H9 (cell line): ENCODE results near the gene PXDN. TPM values are rescaled to one million over a fixed set of nuclear protein-coding genes. Genes with fewer than 3 reads are reported as not detected.

Experiments
- DNase-seq: peaks from one replicate; pipeline ENCODE4 v3.0.0-alpha.2; 2017
- H2AFZ ChIP-seq: one replicate; pipeline ENCODE4 v1.6.1; 2013; ENCODE audit warnings: mild to moderate bottlenecking, low read length, control low read depth, moderate library complexity
- H2AK5ac ChIP-seq: 2 replicates; pipeline ENCODE4 v1.6.1; 2013; ENCODE audit warnings: low read length, control low read depth, mixed read lengths; ENCODE audit not compliant: insufficient read length
- H2BK120ac ChIP-seq: one replicate; pipeline ENCODE4 v1.6.1; 2013; ENCODE audit warnings: low read depth, mild to moderate bottlenecking, low read length, control low read depth, inconsistent platforms; ENCODE audit not compliant: poor library complexity, severe bottlenecking
- H2BK12ac ChIP-seq: 2 replicates; pipeline ENCODE4 v1.6.1; 2013; ENCODE audit warnings: low read length, control low read depth, mixed read lengths, low read depth; ENCODE audit not compliant: insufficient read length
- H2BK15ac ChIP-seq: 2 replicates; pipeline ENCODE4 v1.6.1; 2013; ENCODE audit warnings: low read depth, low read length, control low read depth
- H2BK20ac ChIP-seq: one replicate; pipeline ENCODE4 v1.6.1; 2013; ENCODE audit warnings: low read depth, mild to moderate bottlenecking, low read length, control low read depth, inconsistent platforms; ENCODE audit not compliant: poor library complexity, severe bottlenecking
- H2BK5ac ChIP-seq: 2 replicates; pipeline ENCODE4 v1.6.1; 2013; ENCODE audit warnings: low read length, control low read depth, mixed read lengths; ENCODE audit not compliant: insufficient read length
- H3K14ac ChIP-seq: 2 replicates; pipeline ENCODE4 v1.6.1; 2013; ENCODE audit warnings: low read length, control low read depth; ENCODE audit not compliant: insufficient read depth
- H3K18ac ChIP-seq: 2 replicates; pipeline ENCODE4 v1.6.1; 2013; ENCODE audit warnings: low read depth, mild to moderate bottlenecking, mixed read lengths, low read length, control low read depth; ENCODE audit not compliant: insufficient read length
- H3K23ac ChIP-seq: 2 replicates; pipeline ENCODE4 v1.6.1; 2013; ENCODE audit warnings: low read length, control low read depth, mixed read lengths, low read depth; ENCODE audit not compliant: insufficient read length
- H3K23me2 ChIP-seq: 2 replicates; pipeline ENCODE4 v1.6.1; 2013; ENCODE audit warnings: low read depth, mild to moderate bottlenecking, mixed read lengths, low read length, control low read depth; ENCODE audit not compliant: insufficient read length, poor library complexity, severe bottlenecking
- H3K27ac ChIP-seq: 2 replicates; pipeline ENCODE4 v1.5.1; 2013; ENCODE audit warnings: low read length, control low read depth, mixed read lengths, low read depth; ENCODE audit not compliant: insufficient read length
- H3K27me3 ChIP-seq: 2 replicates; pipeline ENCODE4 v1.6.1; 2013; ENCODE audit warnings: low read length, control low read depth, inconsistent platforms; ENCODE audit not compliant: insufficient read depth
- H3K4ac ChIP-seq: 2 replicates; pipeline ENCODE4 v1.6.1; 2013; ENCODE audit warnings: low read depth, mild to moderate bottlenecking, control low read depth, inconsistent platforms, low read length, moderate library complexity
- H3K4me1 ChIP-seq: 2 replicates; pipeline ENCODE4 v1.6.1; 2013; ENCODE audit warnings: low read length, control low read depth, inconsistent platforms; ENCODE audit not compliant: insufficient read depth
- H3K4me2 ChIP-seq: 2 replicates; pipeline ENCODE4 v1.6.1; 2013; ENCODE audit warnings: low read length, control low read depth, mixed read lengths; ENCODE audit not compliant: insufficient read length, insufficient read depth
- H3K56ac ChIP-seq: 2 replicates; pipeline ENCODE4 v1.6.1; 2013; ENCODE audit warnings: low read depth, mild to moderate bottlenecking, mixed read lengths, low read length, control low read depth; ENCODE audit not compliant: insufficient read length
- H3K79me1 ChIP-seq: 2 replicates; pipeline ENCODE4 v1.6.1; 2013; ENCODE audit warnings: low read depth, mild to moderate bottlenecking, moderate library complexity, low read length, control low read depth, inconsistent platforms; ENCODE audit not compliant: insufficient read depth, poor library complexity, severe bottlenecking
- H3K79me2 ChIP-seq: 2 replicates; pipeline ENCODE4 v1.6.1; 2013; ENCODE audit warnings: low read length, control low read depth, inconsistent platforms; ENCODE audit not compliant: insufficient read depth
- H3K9ac ChIP-seq: 2 replicates; pipeline ENCODE4 v1.6.1; 2013; ENCODE audit warnings: low read length, control low read depth, mixed read lengths; ENCODE audit not compliant: insufficient read length; ENCODE audit errors: extremely low read depth
- H3K9me3 ChIP-seq: one replicate; pipeline ENCODE4 v1.6.1; 2013; ENCODE audit warnings: low read depth, low read length, inconsistent platforms; ENCODE audit not compliant: control insufficient read depth
- H3T11ph ChIP-seq: one replicate; pipeline ENCODE4 v1.6.1; 2013; ENCODE audit warnings: mild to moderate bottlenecking, low read length, control low read depth, inconsistent platforms
- H4K20me1 ChIP-seq: one replicate; pipeline ENCODE4 v1.6.1; 2013; ENCODE audit not compliant: control insufficient read depth, insufficient read length, insufficient read depth
- H4K5ac ChIP-seq: 2 replicates; pipeline ENCODE4 v1.6.1; 2013; ENCODE audit warnings: low read depth, mild to moderate bottlenecking, mixed read lengths, low read length, control low read depth; ENCODE audit not compliant: insufficient read length
- H4K8ac ChIP-seq: replicated peaks from 2 replicates; pipeline ENCODE4 v1.6.1; 2013; ENCODE audit warnings: low read length, control low read depth, mixed read lengths, low read depth; ENCODE audit not compliant: insufficient read length
- H4K91ac ChIP-seq: 2 replicates; pipeline ENCODE4 v1.6.1; 2013; ENCODE audit warnings: low read depth, mild to moderate bottlenecking, moderate library complexity, mixed read lengths, low read length, control low read depth; ENCODE audit not compliant: insufficient read length
- H3K27ac Mint-ChIP-seq, 3 experiments: 2 replicates in 2 of 3; 3 replicates in 1 of 3; pipeline ENCODE4 v1.8.0; 2020 to 2021; ENCODE audit warnings: mixed read lengths in 3 of 3, mild to moderate bottlenecking in 1 of 3, moderate library complexity in 1 of 3
- H3K27me3 Mint-ChIP-seq: 2 replicates; pipeline ENCODE4 v1.8.0; 2021; ENCODE audit warnings: low read depth, mild to moderate bottlenecking, moderate library complexity, mixed read lengths
- H3K36me3 Mint-ChIP-seq, 3 experiments: 2 replicates in 2 of 3; 3 replicates in 1 of 3; pipeline ENCODE4 v1.8.0; 2020 to 2021; ENCODE audit warnings: low read depth in 3 of 3, mixed read lengths in 3 of 3; ENCODE audit not compliant: insufficient read depth in 1 of 3
- H3K4me1 Mint-ChIP-seq, 2 experiments: 2 replicates each; pipeline ENCODE4 v1.8.0; 2020; ENCODE audit warnings: mixed read lengths in 2 of 2
- H3K4me3 Mint-ChIP-seq, 2 experiments: 2 replicates in 1 of 2; 3 replicates in 1 of 2; pipeline ENCODE4 v1.8.0; 2020 to 2021; ENCODE audit warnings: mild to moderate bottlenecking in 2 of 2, mixed read lengths in 2 of 2, moderate library complexity in 1 of 2
- H3K9me3 Mint-ChIP-seq, 2 experiments: 2 replicates in 1 of 2; 3 replicates in 1 of 2; pipeline ENCODE4 v1.8.0; 2020; ENCODE audit warnings: mild to moderate bottlenecking in 2 of 2, mixed read lengths in 2 of 2, moderate library complexity in 1 of 2
- WGBS: extraction: QIAGEN DNeasy Blood & Tissue Kit; methylation state at CpG from one replicate; pipeline ENCODE4 v1.1.7; 2013; ENCODE audit warnings: missing lambda C conversion rate, low lambda C conversion rate, mixed read lengths; ENCODE audit not compliant: insufficient read length; ENCODE audit errors: extremely low coverage; 5-methylcytosine and 5-hydroxymethylcytosine counted together
- total RNA-seq: library from RNA; stranded (reverse); gene quantifications from 2 replicates; pipeline ENCODE4 v1.2.1, GENCODE V29; 2021
- TF ChIP-seq, protein P1 (sequence below): fragments of 200-600 bp; sonication (generic); conservative IDR thresholded peaks from 3 replicates; pipeline ENCODE4 v1.8.0; 2021; ENCODE audit warnings: antibody characterized with exemption, mild to moderate bottlenecking

Gene PXDN
- total RNA-seq, 1 experiment from 2014 or later = 146 TPM

DNA sequence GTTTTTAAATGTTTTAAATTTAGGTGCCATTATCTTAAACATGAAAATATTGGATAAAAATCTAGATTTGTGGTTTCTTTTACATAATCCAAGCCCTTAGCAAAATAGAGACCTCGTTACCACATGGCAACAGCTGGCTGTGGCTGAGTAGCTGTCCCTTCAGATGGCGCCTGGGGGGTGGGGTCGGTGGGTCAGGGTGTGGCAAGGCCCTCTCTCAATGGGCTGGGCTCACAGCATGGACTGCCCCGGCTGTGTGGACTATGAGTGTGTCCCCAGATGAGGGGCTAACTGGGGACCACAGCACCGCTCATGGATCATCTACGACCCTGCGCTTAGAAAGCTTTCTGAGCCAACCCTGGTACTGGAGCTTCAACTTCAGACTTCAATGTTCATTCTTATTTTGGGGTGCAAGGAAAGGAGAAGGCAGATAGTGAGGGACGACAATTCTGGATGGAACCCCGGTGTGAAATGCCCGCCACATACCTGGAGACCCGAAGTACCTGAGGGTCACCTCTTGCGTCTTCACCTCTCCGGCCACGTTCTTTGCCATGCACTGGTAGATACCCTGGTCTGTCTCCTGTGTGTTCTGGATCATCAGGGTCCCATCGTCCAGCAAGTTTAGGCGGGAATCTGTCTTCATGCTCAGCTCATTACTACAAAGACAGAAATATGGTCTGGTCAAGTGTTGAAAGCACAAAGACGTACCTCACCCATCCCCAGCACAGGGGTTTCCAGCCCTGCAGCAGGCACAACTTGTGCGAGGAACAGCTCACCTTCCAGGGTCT is 71.0 kb downstream of the PXDN start:
- Mint-ChIP-seq H3K4me1 (no peaks in the 10 kb centered on the region), H3K9me3 (no peaks in the 10 kb centered on the region), H3K27me3 (no peaks in the 10 kb centered on the region), H3K4me3 (no peak overlapping the region), H3K27ac (no peak overlapping the region), H3K36me3 (peaks cover 26 to 90% (median 45%) of the 10 kb centered on the region in 3 experiments; a peak in 6 of 7 replicates)
- TF ChIP-seq, protein P1, sequence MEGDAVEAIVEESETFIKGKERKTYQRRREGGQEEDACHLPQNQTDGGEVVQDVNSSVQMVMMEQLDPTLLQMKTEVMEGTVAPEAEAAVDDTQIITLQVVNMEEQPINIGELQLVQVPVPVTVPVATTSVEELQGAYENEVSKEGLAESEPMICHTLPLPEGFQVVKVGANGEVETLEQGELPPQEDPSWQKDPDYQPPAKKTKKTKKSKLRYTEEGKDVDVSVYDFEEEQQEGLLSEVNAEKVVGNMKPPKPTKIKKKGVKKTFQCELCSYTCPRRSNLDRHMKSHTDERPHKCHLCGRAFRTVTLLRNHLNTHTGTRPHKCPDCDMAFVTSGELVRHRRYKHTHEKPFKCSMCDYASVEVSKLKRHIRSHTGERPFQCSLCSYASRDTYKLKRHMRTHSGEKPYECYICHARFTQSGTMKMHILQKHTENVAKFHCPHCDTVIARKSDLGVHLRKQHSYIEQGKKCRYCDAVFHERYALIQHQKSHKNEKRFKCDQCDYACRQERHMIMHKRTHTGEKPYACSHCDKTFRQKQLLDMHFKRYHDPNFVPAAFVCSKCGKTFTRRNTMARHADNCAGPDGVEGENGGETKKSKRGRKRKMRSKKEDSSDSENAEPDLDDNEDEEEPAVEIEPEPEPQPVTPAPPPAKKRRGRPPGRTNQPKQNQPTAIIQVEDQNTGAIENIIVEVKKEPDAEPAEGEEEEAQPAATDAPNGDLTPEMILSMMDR = no peak
- H2BK5ac ChIP-seq = no peak overlapping the region
- no peak for DNase-seq
- H3K56ac ChIP-seq = no peak overlapping the region
- H3K4me2 ChIP-seq = no peak overlapping the region
- WGBS = no CpG with 5 or more reads among the region's 18 CpGs
- no peak overlapping the region for H4K5ac ChIP-seq
- no peak overlapping the region for H2BK20ac ChIP-seq
- H2BK12ac ChIP-seq = no peak overlapping the region
- no peaks in the 10 kb centered on the region for H3K79me1 ChIP-seq
- H3K18ac ChIP-seq = no peak overlapping the region
- H3K27me3 ChIP-seq = no peaks in the 10 kb centered on the region
- no peaks in the 10 kb centered on the region for H3K9me3 ChIP-seq
- H4K20me1 ChIP-seq = no peaks in the 10 kb centered on the region
- H2AK5ac ChIP-seq = no peak overlapping the region
- no peak overlapping the region for H3K27ac ChIP-seq
- H2BK15ac ChIP-seq = no peak overlapping the region
- no peak overlapping the region for H3K4ac ChIP-seq
- no peak overlapping the region for H3K14ac ChIP-seq
- no peaks in the 10 kb centered on the region for H3K4me1 ChIP-seq
- no peak overlapping the region for H4K8ac ChIP-seq
- H3K23me2 ChIP-seq = no peaks in the 10 kb centered on the region
- H2BK120ac ChIP-seq = no peak overlapping the region
- no peak overlapping the region for H3K23ac ChIP-seq
- 0 out of 2 replicates have a peak, but pooled peaks cover 1% of the 10 kb centered on the region for H3K79me2 ChIP-seq
- H4K91ac ChIP-seq = no peak overlapping the region
- H3K9ac ChIP-seq = no peak overlapping the region
- no peak overlapping the region for H2AFZ ChIP-seq
- H3T11ph ChIP-seq = no peak overlapping the region
